Measurements from ENCODE around the gene SEMA5B. TPM values are rescaled to one million over a fixed set of nuclear protein-coding genes. Genes with fewer than 3 reads are reported as not detected.
A peak's percentile ranks its signal among the peaks of the same experiment; 100 is the strongest.

SEMA5B gene
- total RNA-seq (2012; rRNA removed) = not detected in 2 replicates
- not detected in 2 replicates for polyA plus RNA-seq (2012; rRNA removed)
- polyA plus RNA-seq (2012; cell fraction: cytosol; rRNA removed) = not detected in 2 replicates
- polyA plus RNA-seq (2012; cell fraction: nucleus; rRNA removed; ENCODE audit: low replicate concordance) = not detected in 2 replicates
- not detected for Bru-seq, nascent RNA
- BruChase-seq, experiment 1, labeled RNA remaining after a 6-hour chase = not detected
- BruChase-seq, experiment 2, labeled RNA remaining after a 2-hour chase = percentile 1 among the genes with signal in this experiment
- long read RNA-seq = 0 reads

GRCh38 chr3:123027292-123028232 lies at the start of gene SEMA5B:
Gene SEMA5B, minus strand, starts transcription at chr3:123027763. Its CDS starts 66,500 bp downstream, at chr3:122961263.
- Histone ChIP-seq H3K9me3 (ENCODE audit: control insufficient read depth, insufficient read depth, low read length) (0 out of 2 replicates have a peak, but pooled peaks cover 2% of the 10 kb centered on the region), H3K56ac (ENCODE audit: extremely low read depth, insufficient read depth, low read length) (no peak within 1 kb of the TSS), H2BK20ac (ENCODE audit: low read depth, low read length) (no peak within 1 kb of the TSS), H4K91ac (ENCODE audit: insufficient read depth, low read depth, low read length) (no peak within 1 kb of the TSS), H3K27ac (ENCODE audit: insufficient read depth, low read length) (no peak within 1 kb of the TSS), H3K36me3 (ENCODE audit: control insufficient read depth, insufficient read depth, low read length) (no peaks in the 10 kb centered on the region), H3K14ac (replicated peaks; ENCODE audit: low read depth, low read length) (no peak within 1 kb of the TSS), H2AK9ac (replicated peaks; ENCODE audit: low read depth, low read length, poor library complexity) (peak within 1 kb of the TSS; percentile 28), H2BK5ac (ENCODE audit: low read depth, low read length, poor library complexity, severe bottlenecking) (no peak within 1 kb of the TSS), H3K9ac (ENCODE audit: low read depth, low read length) (no peak within 1 kb of the TSS), H3K4me1 (ENCODE audit: control insufficient read depth, insufficient read depth, low read length) (peaks cover 5% of the 10 kb centered on the region; the same call in 1 of the 2 replicates), H3K27me3 (ENCODE audit: control insufficient read depth, insufficient read depth, low read length) (peaks cover 89% of the 10 kb centered on the region), H3K4me3 (ENCODE audit: insufficient read depth, low read depth, low read length) (peak within 1 kb of the TSS; percentile 24), H3K18ac (ENCODE audit: low read depth, low read length) (no peak within 1 kb of the TSS), H2AK5ac (ENCODE audit: low read depth, low read length) (no peak within 1 kb of the TSS), H2BK15ac (ENCODE audit: low read depth, low read length) (no peak within 1 kb of the TSS), H3K23ac (ENCODE audit: low read depth, low read length) (peak within 1 kb of the TSS; percentile 63; the same call in 1 of the 2 replicates), H4K8ac (ENCODE audit: low read depth in 2 of 2, low read length in 2 of 2) (no peak within 1 kb of the TSS), H3K4me2 (ENCODE audit: low read depth, low read length) (peak within 1 kb of the TSS; percentile 69), H2BK120ac (ENCODE audit: low read depth, low read length) (no peak within 1 kb of the TSS), H4K5ac (ENCODE audit: low read depth, low read length) (no peak within 1 kb of the TSS), H3K9me1 (ENCODE audit: insufficient read depth, low read length) (no peaks in the 10 kb centered on the region), H4K20me1 (ENCODE audit: insufficient read depth, low read length) (0 out of 2 replicates have a peak, but pooled peaks cover 3% of the 10 kb centered on the region), H2AFZ (replicated peaks; ENCODE audit: low read length, poor library complexity) (peak within 1 kb of the TSS; percentile 85), H3K79me1 (ENCODE audit: low read depth in 1 of 2, low read length in 2 of 2) (no peaks in the 10 kb centered on the region), H3K4ac (ENCODE audit: low read depth, low read length) (no peak within 1 kb of the TSS)
- peak; percentile 58 for ATAC-seq (ENCODE audit: low read depth)
- POLR2A ChIA-PET (ENCODE audit: unreplicated experiment) = no interaction called here
- 0% methylated on average over 8 of the region's 94 CpGs; no CpG with 5 or more reads in 1 of the 2 experiments for WGBS, 2 experiments (ENCODE audit: extremely low coverage in 2 of 2, insufficient read length in 1 of 2)
- TF ChIP-seq RAD21 (IDR thresholded peaks at IDR 0.05; ENCODE audit: low read length) (no peak), CTCF (conservative IDR thresholded peaks at IDR 0.05; ENCODE audit: low read depth, low read length) (peak; percentile 34; the same call in 1 of the 2 replicates), MAFK (IDR thresholded peaks at IDR 0.05; ENCODE audit: low read depth, low read length) (no peak)
- dilution Hi-C loops (cut with HindIII; ENCODE audit: low sequenced_read_pairs, unreplicated experiment) (no loop called here), intact Hi-C loops (cut with micrococcal nuclease) (loop anchor here (1.0 to 10.0 kb wide), 6 partner anchors 84 to 1480 kb away; partner anchors contain the start of genes DTX3L, PARP14, PARP9 and POLQ), in situ Hi-C loops (cut with MboI; ENCODE audit: low sequenced_read_pairs) (loop anchor here (10.0 kb wide), 1 partner anchor 83 kb away; no protein-coding TSS in a partner anchor)
- CTCF ChIA-PET = interaction anchor here (0.5 to 1.5 kb wide), 10 partner anchors 9 to 513 kb away, joined by 3 to 5 read pairs (median 4); partner anchors contain the start of gene KPNA1
- no peak for DNase-seq
- no TSS peak for BruUV-seq (replicated peaks)

Measured in IMR-90 (cell line).